Measurements from ENCODE around the gene SLC25A19. TPM values are rescaled to one million over a fixed set of nuclear protein-coding genes. Genes with fewer than 3 reads are reported as not detected.
"Not testable (repeated sequence)": the region's sequence is repeated elsewhere in the genome, so short reads cannot be mapped to it uniquely, and the experiment has no call there.

The SLC25A19 gene
- total and polyA plus RNA-seq, 2 of the 8 experiments (the other 6 are each of a cell fraction or from before 2014, with no cell fraction given): 28.6 to 32.6 TPM

- H3K27me3 ChIP-seq (replicated peaks in 1 of 4; ENCODE audit: control insufficient read depth in 3 of 4, extremely low read depth in 1 of 4, insufficient read depth in 3 of 4, low read length in 3 of 4); H3K14ac ChIP-seq (ENCODE audit: insufficient read length); H3K4me3 ChIP-seq (ENCODE audit: extremely low read depth in 1 of 4, insufficient read depth in 2 of 4, low read depth in 3 of 4, low read length in 4 of 4); FAIRE-seq; POLR2A ChIA-PET (ENCODE audit: partially characterized antibody); H2BK20ac ChIP-seq (ENCODE audit: low read length); H3K4me2 ChIP-seq (ENCODE audit: insufficient read depth in 1 of 2, low read depth in 2 of 2, low read length in 2 of 2); DNase-seq (ENCODE audit: low read depth in 1 of 2, low spot score in 2 of 2); H2AFZ ChIP-seq (ENCODE audit: low read length); H3K4ac ChIP-seq (replicated peaks; ENCODE audit: insufficient read length, low read depth, low read length); H3K4me1 ChIP-seq (replicated peaks in 1 of 4; ENCODE audit: control insufficient read depth in 3 of 4, insufficient read depth in 4 of 4, low read length in 3 of 4); H3K23me2 ChIP-seq (ENCODE audit: low read depth, low read length); H2BK15ac ChIP-seq (ENCODE audit: low read length); H3K36me3 ChIP-seq (ENCODE audit: control insufficient read depth in 2 of 4, insufficient read depth in 4 of 4, low read length in 3 of 4); H2BK12ac ChIP-seq (ENCODE audit: low read depth, low read length); H4K8ac ChIP-seq (ENCODE audit: extremely low read depth, insufficient read depth, low read length); H3K18ac ChIP-seq (ENCODE audit: extremely low read depth, low read length); CTCF ChIA-PET (ENCODE audit: partially characterized antibody); H3K56ac ChIP-seq (replicated peaks; ENCODE audit: insufficient read length, low read depth, low read length); H4K5ac ChIP-seq (ENCODE audit: insufficient read length, low read depth, low read length); H3K9ac ChIP-seq (replicated peaks in 1 of 4; ENCODE audit: extremely low read depth in 1 of 4, low read depth in 3 of 4, low read length in 3 of 4); H4K91ac ChIP-seq (replicated peaks; ENCODE audit: insufficient read length, low read length); H4K20me1 ChIP-seq (replicated peaks in 1 of 2; ENCODE audit: control insufficient read depth in 1 of 2, insufficient read depth in 2 of 2, low read length in 2 of 2); H3K27ac ChIP-seq (ENCODE audit: low read depth, low read length); H2BK5ac ChIP-seq (ENCODE audit: low read depth, low read length); H3K9me3 ChIP-seq (ENCODE audit: insufficient read depth in 2 of 2, low read depth in 1 of 2, low read length in 1 of 2); H2BK120ac ChIP-seq (replicated peaks; ENCODE audit: low read depth, low read length); H2AK5ac ChIP-seq (ENCODE audit: low read depth, low read length); H3K23ac ChIP-seq (ENCODE audit: insufficient read length): not testable (repeated sequence)
- Histone ChIP-seq H3K79me2 (ENCODE audit: control insufficient read depth in 1 of 2, insufficient read depth in 2 of 2, low read length in 2 of 2) (peaks cover 12 to 40% of the 10 kb centered on the region in 2 experiments), H3K79me1 (ENCODE audit: low read depth, low read length) (peaks cover 12% of the 10 kb centered on the region)
- 89% methylated on average over 2 of the region's 2 CpGs; no CpG with 5 or more reads in 1 of the 2 experiments for WGBS, 2 experiments (ENCODE audit: extremely low coverage in 1 of 2, insufficient coverage in 1 of 2, insufficient read length in 1 of 2, insufficient replicate concordance in 2 of 2, low coverage in 1 of 2, low lambda C conversion rate in 2 of 2, missing lambda C conversion rate in 1 of 2)
These were observed 32.0 kb downstream of the SLC25A19 start for GRCh38 chr17:75257228-75257627.

- peaks cover 12 to 43% of the 10 kb centered on the region in 2 experiments for H3K79me2 ChIP-seq (ENCODE audit: control insufficient read depth in 1 of 2, insufficient read depth in 2 of 2, low read length in 2 of 2)
- POLR2A ChIA-PET (ENCODE audit: partially characterized antibody): interaction anchor here (0.7 kb wide), 1 partner anchor 11 kb away, joined by 3 read pairs; no protein-coding TSS in a partner anchor
- 93% methylated on average over 10 of the region's 11 CpGs; no CpG with 5 or more reads in 1 of the 2 experiments for WGBS, 2 experiments (ENCODE audit: extremely low coverage in 1 of 2, insufficient coverage in 1 of 2, insufficient read length in 1 of 2, insufficient replicate concordance in 2 of 2, low coverage in 1 of 2, low lambda C conversion rate in 2 of 2, missing lambda C conversion rate in 1 of 2)
These were observed 33.1 kb downstream of the SLC25A19 start for GRCh38 chr17:75255954-75256698.

More at GRCh38 chr17:75255954-75256698, 33.1 kb downstream of the SLC25A19 start:
- H2BK15ac ChIP-seq (ENCODE audit: low read length); H3K56ac ChIP-seq (replicated peaks; ENCODE audit: insufficient read length, low read depth, low read length); H3K4me3 ChIP-seq (ENCODE audit: extremely low read depth in 1 of 4, insufficient read depth in 2 of 4, low read depth in 3 of 4, low read length in 4 of 4); H3K23me2 ChIP-seq (ENCODE audit: low read depth, low read length); H2BK5ac ChIP-seq (ENCODE audit: low read depth, low read length); H3K27me3 ChIP-seq (replicated peaks in 1 of 4; ENCODE audit: control insufficient read depth in 3 of 4, extremely low read depth in 1 of 4, insufficient read depth in 3 of 4, low read length in 3 of 4); CTCF ChIA-PET (ENCODE audit: partially characterized antibody); H3K18ac ChIP-seq (ENCODE audit: extremely low read depth, low read length); H3K36me3 ChIP-seq (ENCODE audit: control insufficient read depth in 2 of 4, insufficient read depth in 4 of 4, low read length in 3 of 4); H3K4ac ChIP-seq (replicated peaks; ENCODE audit: insufficient read length, low read depth, low read length); H3K23ac ChIP-seq (ENCODE audit: insufficient read length); H2BK120ac ChIP-seq (replicated peaks; ENCODE audit: low read depth, low read length); H3K27ac ChIP-seq (ENCODE audit: low read depth, low read length); H4K8ac ChIP-seq (ENCODE audit: extremely low read depth, insufficient read depth, low read length); H3K4me1 ChIP-seq (replicated peaks in 1 of 4; ENCODE audit: control insufficient read depth in 3 of 4, insufficient read depth in 4 of 4, low read length in 3 of 4); H2AFZ ChIP-seq (ENCODE audit: low read length); H4K91ac ChIP-seq (replicated peaks; ENCODE audit: insufficient read length, low read length); H2AK5ac ChIP-seq (ENCODE audit: low read depth, low read length); H4K20me1 ChIP-seq (replicated peaks in 1 of 2; ENCODE audit: control insufficient read depth in 1 of 2, insufficient read depth in 2 of 2, low read length in 2 of 2); H3K14ac ChIP-seq (ENCODE audit: insufficient read length); H3K9me3 ChIP-seq (ENCODE audit: insufficient read depth in 2 of 2, low read depth in 1 of 2, low read length in 1 of 2); H3K9ac ChIP-seq (replicated peaks in 1 of 4; ENCODE audit: extremely low read depth in 1 of 4, low read depth in 3 of 4, low read length in 3 of 4); FAIRE-seq; DNase-seq (ENCODE audit: low read depth in 1 of 2, low spot score in 2 of 2); H3K4me2 ChIP-seq (ENCODE audit: insufficient read depth in 1 of 2, low read depth in 2 of 2, low read length in 2 of 2); H4K5ac ChIP-seq (ENCODE audit: insufficient read length, low read depth, low read length); H2BK20ac ChIP-seq (ENCODE audit: low read length); H2BK12ac ChIP-seq (ENCODE audit: low read depth, low read length): not testable (repeated sequence)
- H3K79me1 ChIP-seq (ENCODE audit: low read depth, low read length): peaks cover 12% of the 10 kb centered on the region
